SHP77 (cell line): Measurements from ENCODE around the gene BTBD7.

Experiments
- DNase-seq, 2 experiments: peaks; one replicate each; lab custom pipeline; 2025; lab: John Stamatoyannopoulos, UW

The BTBD7 gene

GRCh38 chr14:93302688-93303581 is 29.9 kb downstream of the BTBD7 start:
- DNase-seq, result no peak

GRCh38 chr14:93301821-93302447 is 30.9 kb downstream of the BTBD7 start:
- DNase-seq, result no peak

- DNase-seq, result no peak
Measured at GRCh38 chr14:93299866-93300265, 33.0 kb downstream of the BTBD7 start.

- no peak for DNase-seq
Measured at GRCh38 chr14:93299416-93299815, 33.4 kb downstream of the BTBD7 start.

GRCh38 chr14:93295541-93296220 is 37.2 kb downstream of the BTBD7 start:
- no peak for DNase-seq

- no peak for DNase-seq
Measured at GRCh38 chr14:93286212-93286890, 46.5 kb downstream of the BTBD7 start.

GRCh38 chr14:93285044-93285443 is 47.8 kb downstream of the BTBD7 start:
- DNase-seq, result no peak

- no peak for DNase-seq
Measured at GRCh38 chr14:93281937-93282336, 50.9 kb downstream of the BTBD7 start.

GRCh38 chr14:93280743-93281142 is 52.1 kb downstream of the BTBD7 start:
- DNase-seq, result no peak

GRCh38 chr14:93276031-93276716 is 56.7 kb downstream of the BTBD7 start:
- no peak for DNase-seq

GRCh38 chr14:93274055-93274806 is 58.6 kb downstream of the BTBD7 start:
- DNase-seq, result no peak

- DNase-seq, result no peak
Measured at GRCh38 chr14:93271111-93271510, 61.7 kb downstream of the BTBD7 start.

GRCh38 chr14:93269341-93270068 is 63.3 kb downstream of the BTBD7 start:
- DNase-seq, result no peak

GRCh38 chr14:93268406-93268805 is 64.4 kb downstream of the BTBD7 start:
- DNase-seq, result no peak

- no peak for DNase-seq
Measured at GRCh38 chr14:93267149-93267711, 65.6 kb downstream of the BTBD7 start.

GRCh38 chr14:93266127-93266526 is 66.7 kb downstream of the BTBD7 start:
- DNase-seq, result no peak

- no peak for DNase-seq
Measured at GRCh38 chr14:93263416-93263815, 69.4 kb downstream of the BTBD7 start.

GRCh38 chr14:93262446-93262845 is 70.4 kb downstream of the BTBD7 start:
- no peak for DNase-seq

GRCh38 chr14:93249128-93249831 is 83.6 kb downstream of the BTBD7 start:
- DNase-seq, result no peak
